Tibial artery (tissue), 4 donors: Measurements from ENCODE around the gene MED8.
A peak's percentile ranks its signal among the peaks of the same experiment; 100 is the strongest.

Experiments
- DNase-seq, 2 donors: peaks; one replicate each; pipeline ENCODE4 v3.0.0-alpha.2; 2019
- H3K27ac ChIP-seq, 2 donors: fragments of 200-600 bp; sonication (generic) in 1 of 2; 1 replicate in 1 of 2; 2 replicates in 1 of 2; pipeline ENCODE4 v1.5.1; 2018 to 2019; ENCODE audit warnings: mild to moderate bottlenecking in 1 of 2
- H3K27me3 ChIP-seq, 2 donors: fragments of 200-600 bp; sonication (generic) in 1 of 2; one replicate each; pipeline versions ENCODE4 v1.5.1 to v1.6.0; 2016 to 2019
- H3K36me3 ChIP-seq, 3 donors: fragments of 200-600 bp; sonication (generic) in 2 of 3; one replicate each; pipeline ENCODE4 v1.5.1; 2016 to 2019; ENCODE audit warnings: mild to moderate bottlenecking in 2 of 3
- H3K4me1 ChIP-seq, 4 donors: fragments of 200-600 bp; sonication (generic) in 2 of 4; 1 replicate in 3 of 4; 2 replicates in 1 of 4; pipeline ENCODE4 v1.5.1; 2016 to 2019
- H3K4me3 ChIP-seq, 2 donors: fragments of 200-600 bp; sonication (generic) in 1 of 2; 1 replicate in 1 of 2; 2 replicates in 1 of 2; pipeline ENCODE4 v1.5.1; 2018 to 2019; ENCODE audit warnings: mild to moderate bottlenecking in 2 of 2
- H3K9me3 ChIP-seq, 3 donors: fragments of 200-600 bp; sonication (generic) in 1 of 3; one replicate each; pipeline ENCODE4 v1.5.1; 2016 to 2019
- CTCF ChIP-seq, 2 experiments: fragments of 200-600 bp in 1 of 2; fragments of 450-650 bp in 1 of 2; IDR thresholded peaks; one replicate each; pipeline ENCODE4 v1.5.1; 2017 to 2019; ENCODE audit warnings: antibody characterized with exemption in 2 of 2, mild to moderate bottlenecking in 1 of 2, moderate library complexity in 1 of 2
- intact Hi-C: fragments of 100-400 bp; cut with DNase I; formaldehyde crosslinking; loops from one replicate; pipeline ENCODE4 v1.15.0; 2023; ENCODE audit warnings: low total_unique reads

MED8 gene

GRCh38 chr1:43426221-43426620 is 36.6 kb upstream of the MED8 start:
- Histone ChIP-seq H3K27ac (no peak overlapping the region), H3K27me3 (no peaks in the 10 kb centered on the region), H3K36me3 (peaks cover 70 to 100% (median 95%) of the 10 kb centered on the region in 3 donors), H3K4me1 (no peaks in the 10 kb centered on the region), H3K4me3 (no peak overlapping the region), H3K9me3 (no peaks in the 10 kb centered on the region)
- intact Hi-C loops, result no loop called here
- no peak for TF ChIP-seq CTCF (IDR thresholded peaks at IDR 0.05)
- no peak for DNase-seq

- Histone ChIP-seq H3K4me1 (no peaks in the 10 kb centered on the region), H3K27me3 (no peaks in the 10 kb centered on the region), H3K36me3 (peaks cover 70 to 100% (median 95%) of the 10 kb centered on the region in 3 donors), H3K9me3 (no peaks in the 10 kb centered on the region), H3K4me3 (no peak overlapping the region), H3K27ac (no peak overlapping the region)
- no peak for DNase-seq
- intact Hi-C loops, result no loop called here
- no peak for TF ChIP-seq CTCF (IDR thresholded peaks at IDR 0.05)
Observed at GRCh38 chr1:43425045-43425444, 35.4 kb upstream of the MED8 start.

DNA sequence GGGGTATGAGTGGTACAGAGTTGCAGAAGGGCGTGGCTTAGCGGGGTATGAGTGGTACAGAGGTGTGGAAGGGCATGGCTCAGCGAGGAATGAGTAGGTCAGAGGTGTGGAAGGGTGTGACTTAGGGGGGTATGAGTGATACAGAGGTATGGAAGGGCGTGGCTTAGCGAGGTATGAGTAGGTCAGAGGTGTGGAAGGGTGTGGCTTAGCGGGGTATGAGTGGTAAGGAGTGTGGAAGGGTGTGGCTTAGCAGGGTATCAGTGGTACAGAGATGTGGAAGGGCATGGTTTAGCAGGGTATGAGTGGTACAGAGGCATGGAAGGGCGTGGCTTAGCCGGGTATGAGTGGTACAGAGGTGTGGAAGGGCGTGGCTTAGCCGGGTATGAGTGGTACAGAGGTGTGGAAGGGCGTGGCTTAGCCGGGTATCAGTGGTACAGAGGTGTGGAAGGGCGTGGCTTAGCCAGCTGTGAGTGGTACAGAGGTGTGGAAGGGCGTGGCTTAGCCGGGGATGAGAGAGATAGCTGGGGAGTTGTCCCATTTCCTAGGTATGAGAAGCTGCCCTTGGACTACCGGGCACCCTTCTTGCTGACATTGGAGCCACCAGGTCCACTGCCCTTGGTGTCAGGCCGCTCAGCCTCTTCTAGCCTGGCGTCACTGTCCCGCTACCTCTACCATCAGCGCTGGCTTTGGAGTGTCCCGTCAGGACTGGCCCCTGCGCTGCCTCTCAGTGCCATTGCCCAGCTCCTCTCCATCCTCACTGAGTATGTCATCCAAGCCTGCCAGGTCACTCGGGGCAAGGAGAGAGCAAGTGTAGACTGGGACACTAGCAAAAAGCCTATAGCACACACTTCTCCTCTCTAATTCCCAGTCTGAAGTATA is 34.3 kb upstream of the MED8 start:
- Histone ChIP-seq H3K4me3 (no peak overlapping the region), H3K27me3 (no peaks in the 10 kb centered on the region), H3K9me3 (no peaks in the 10 kb centered on the region), H3K36me3 (peaks cover 75 to 100% (median 95%) of the 10 kb centered on the region in 3 donors), H3K4me1 (no peaks in the 10 kb centered on the region), H3K27ac (no peak overlapping the region)
- no peak for DNase-seq
- intact Hi-C loops, result no loop called here
- TF ChIP-seq CTCF (IDR thresholded peaks at IDR 0.05), result no peak

DNA sequence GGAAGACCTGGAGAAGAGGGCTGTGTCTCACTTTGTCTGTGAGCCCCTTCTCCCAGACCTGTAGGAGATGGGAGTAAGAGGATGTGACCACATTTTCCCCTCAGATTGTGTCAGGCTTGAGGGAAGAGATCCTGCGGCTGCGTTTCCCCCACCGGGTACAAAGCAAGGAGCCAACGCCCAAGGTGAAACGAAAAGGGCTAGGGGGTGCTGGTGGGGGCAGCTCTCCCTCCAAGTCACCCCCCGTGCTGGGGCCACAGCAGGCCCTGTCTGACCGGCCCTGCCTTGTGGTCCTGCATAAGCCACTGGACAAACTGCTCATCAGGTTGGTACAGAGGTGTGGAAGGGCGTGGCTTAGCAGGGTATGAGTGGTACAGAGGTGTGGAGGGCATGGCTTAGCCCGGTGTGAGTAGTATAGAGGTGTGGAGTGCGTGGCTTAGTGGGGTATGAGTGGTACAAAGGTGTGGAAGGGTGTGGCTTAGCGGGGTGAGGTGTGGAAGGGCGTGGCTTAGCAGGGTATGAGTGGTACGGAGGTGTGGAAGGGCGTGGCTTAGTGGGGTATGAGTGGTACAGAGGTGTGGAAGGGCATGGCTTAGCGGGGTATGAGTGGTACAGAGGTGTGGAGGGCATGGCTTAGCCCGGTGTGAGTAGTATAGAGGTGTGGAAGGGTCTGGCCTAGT is 33.5 kb upstream of the MED8 start:
- Histone ChIP-seq H3K4me1 (no peaks in the 10 kb centered on the region), H3K36me3 (peaks cover 75 to 100% (median 94%) of the 10 kb centered on the region in 3 donors), H3K27ac (no peak overlapping the region), H3K9me3 (no peaks in the 10 kb centered on the region), H3K4me3 (no peak overlapping the region), H3K27me3 (no peaks in the 10 kb centered on the region)
- no peak for TF ChIP-seq CTCF (IDR thresholded peaks at IDR 0.05)
- DNase-seq, result peak in 1 of 2 donors; percentile 56
- intact Hi-C loops, result no loop called here

DNA sequence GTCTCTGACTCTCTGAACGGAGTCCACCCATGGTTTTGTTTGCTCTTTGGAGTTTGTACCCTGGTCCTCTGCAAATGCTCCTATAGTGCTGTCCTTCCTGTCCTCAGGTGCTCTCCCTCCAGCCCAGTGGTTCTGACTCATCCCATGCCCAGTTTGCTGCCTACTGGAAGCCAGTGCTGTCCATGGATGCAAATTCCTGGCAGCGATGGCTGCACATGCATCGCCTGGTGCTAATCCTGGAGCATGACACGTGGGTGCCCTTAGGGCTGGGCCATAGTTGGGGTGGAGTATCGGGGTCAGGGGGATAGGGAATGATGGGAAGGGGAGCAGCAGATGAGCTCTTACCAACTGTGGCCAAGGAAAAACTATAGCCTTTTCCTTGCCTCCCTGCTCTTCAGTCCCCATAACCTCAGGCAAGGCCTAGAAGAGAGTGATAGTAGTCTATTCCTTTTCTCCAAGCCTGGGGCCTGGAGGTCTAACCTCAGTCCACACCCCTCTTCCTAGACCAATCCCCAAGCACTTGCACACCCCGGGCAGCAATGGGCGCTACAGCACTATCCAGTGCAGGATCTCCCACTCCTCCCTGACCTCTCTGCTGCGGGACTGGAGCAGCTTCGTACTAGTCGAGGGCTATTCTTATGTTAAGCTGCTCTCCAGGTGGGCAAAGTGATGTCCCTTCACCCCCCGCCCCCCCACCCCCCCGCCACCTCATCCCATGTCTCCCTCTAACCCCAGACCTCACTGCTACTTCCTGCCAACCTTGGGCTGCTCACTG is 32.6 kb upstream of the MED8 start:
- peak in 1 of 2 donors; percentile 29 for DNase-seq
- Histone ChIP-seq H3K4me1 (no peaks in the 10 kb centered on the region), H3K4me3 (no peak overlapping the region), H3K27me3 (no peaks in the 10 kb centered on the region), H3K27ac (no peak overlapping the region), H3K9me3 (no peaks in the 10 kb centered on the region), H3K36me3 (peaks cover 74 to 100% (median 94%) of the 10 kb centered on the region in 3 donors)
- intact Hi-C loops, result no loop called here
- no peak for TF ChIP-seq CTCF (IDR thresholded peaks at IDR 0.05)
